NOMO-1 (cell line): Measurements from ENCODE around the gene HEMGN.

Experiments
- DNase-seq, 2 experiments: peaks; one replicate each; lab custom pipeline; 2025; ENCODE audit not compliant: unreplicated experiment in 2 of 2; lab: John Stamatoyannopoulos, UW

HEMGN gene

GRCh38 chr9:97903177-97903576 lies 34.8 kb downstream of the HEMGN start:
- DNase-seq = no peak

DNA sequence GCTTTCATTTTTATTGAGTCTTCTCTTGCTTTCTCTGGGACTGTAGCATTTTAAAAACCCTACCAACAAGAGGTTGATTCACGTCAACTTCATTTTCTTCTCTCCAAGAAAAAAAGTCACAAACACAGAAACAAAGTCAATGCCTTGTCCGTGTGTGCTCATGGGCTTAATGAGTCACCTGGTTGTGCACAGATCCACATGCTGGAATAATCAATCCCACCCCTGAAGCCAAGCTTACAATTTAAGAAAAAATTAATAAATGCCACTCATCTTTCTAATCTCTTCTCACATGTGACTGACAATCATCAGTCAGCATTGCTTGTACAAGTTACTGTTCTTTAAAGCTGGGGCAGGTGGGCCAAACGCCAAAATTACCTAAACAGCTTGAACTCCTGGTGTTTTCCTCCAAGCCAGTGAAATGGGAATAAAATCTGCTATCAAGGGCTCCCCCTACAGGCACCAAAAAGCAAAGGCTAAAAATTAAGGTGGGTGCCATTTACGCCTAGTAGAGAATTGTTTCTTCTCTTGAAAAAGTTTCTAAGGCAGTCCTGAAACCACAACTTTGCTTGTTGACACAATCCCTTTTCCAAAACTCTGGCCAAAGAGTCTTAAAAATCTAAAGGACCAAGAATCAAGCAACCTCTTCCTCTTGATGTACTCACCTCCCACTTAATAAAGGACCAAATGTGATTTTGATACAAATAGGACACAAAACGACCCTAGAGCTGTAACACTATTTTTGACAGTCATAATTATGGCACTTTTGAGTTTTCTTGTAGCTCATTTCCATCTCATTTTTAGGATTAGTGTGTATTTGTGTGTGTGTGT lies 37.0 kb downstream of the HEMGN start:
- DNase-seq = peak; percentile 13 to 23

- no peak for DNase-seq
Measured at GRCh38 chr9:97900103-97900737, 37.8 kb downstream of the HEMGN start.

GRCh38 chr9:97895695-97896332 lies 42.2 kb downstream of the HEMGN start:
- peak in 1 of 2 experiments; percentile 4 for DNase-seq

GRCh38 chr9:97895211-97895610 lies 42.8 kb downstream of the HEMGN start:
- DNase-seq = no peak

DNA sequence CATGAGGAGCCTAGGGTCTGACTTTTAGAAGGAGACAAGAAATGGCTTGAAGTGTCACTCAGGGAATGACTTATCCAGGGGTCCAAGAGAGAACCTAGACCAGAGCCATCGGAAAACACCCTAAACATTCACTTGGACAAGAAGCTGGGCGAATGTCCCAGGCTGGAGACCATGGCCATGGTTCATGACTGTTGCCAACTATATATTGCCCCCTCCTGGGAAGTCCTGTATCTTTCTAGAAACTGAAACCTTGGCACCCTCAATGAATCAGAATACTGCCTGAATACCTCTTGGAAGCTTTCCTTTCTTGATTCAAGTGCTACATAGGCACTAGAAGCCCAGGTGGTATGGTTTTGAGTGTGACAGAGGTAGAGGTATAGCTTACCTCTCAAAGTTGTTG lies 45.6 kb downstream of the HEMGN start:
- DNase-seq = no peak

- no peak for DNase-seq
Measured at GRCh38 chr9:97891736-97892135, 46.2 kb downstream of the HEMGN start.

- peak; percentile 8 to 11 for DNase-seq
Measured at GRCh38 chr9:97889941-97890887, 47.8 kb downstream of the HEMGN start.

GRCh38 chr9:97880336-97880735 lies 57.6 kb downstream of the HEMGN start:
- no peak for DNase-seq
